Measurements from ENCODE around the gene ST7L.

ST7L gene

GRCh38 chr1:112554411-112554810 is 64.5 kb downstream of the ST7L start:
- no peak for TF ChIP-seq CTCF (IDR thresholded peaks at IDR 0.05; ENCODE audit: low read depth, low read length, missing control alignments)
- H3K4me3 ChIP-seq (replicated peaks; ENCODE audit: low read depth, low read length) = no peak overlapping the region
- no peak for DNase-seq (ENCODE audit: extremely low read depth, low read depth)

- H3K4me3 ChIP-seq (replicated peaks; ENCODE audit: low read depth, low read length) = no peak overlapping the region
- no peak for DNase-seq (ENCODE audit: extremely low read depth, low read depth)
- no peak for TF ChIP-seq CTCF (IDR thresholded peaks at IDR 0.05; ENCODE audit: low read depth, low read length, missing control alignments)
Observed at GRCh38 chr1:112549590-112549989, 69.4 kb downstream of the ST7L start.

GRCh38 chr1:112548547-112548946 is 70.4 kb downstream of the ST7L start:
- TF ChIP-seq CTCF (IDR thresholded peaks at IDR 0.05; ENCODE audit: low read depth, low read length, missing control alignments) = no peak
- no peak overlapping the region for H3K4me3 ChIP-seq (replicated peaks; ENCODE audit: low read depth, low read length)
- no peak for DNase-seq (ENCODE audit: extremely low read depth, low read depth)

- TF ChIP-seq CTCF (IDR thresholded peaks at IDR 0.05; ENCODE audit: low read depth, low read length, missing control alignments) = no peak
- DNase-seq (ENCODE audit: extremely low read depth, low read depth) = no peak
Observed at GRCh38 chr1:112546076-112546475, 72.9 kb downstream of the ST7L start.

GRCh38 chr1:112544751-112545150 is 74.2 kb downstream of the ST7L start:
- H3K4me3 ChIP-seq (replicated peaks; ENCODE audit: low read depth, low read length) = no peak overlapping the region
- TF ChIP-seq CTCF (IDR thresholded peaks at IDR 0.05; ENCODE audit: low read depth, low read length, missing control alignments) = no peak
- no peak for DNase-seq (ENCODE audit: extremely low read depth, low read depth)

More at GRCh38 chr1:112546076-112546475, 72.9 kb downstream of the ST7L start:
- no peak overlapping the region for H3K4me3 ChIP-seq (replicated peaks; ENCODE audit: low read depth, low read length)

- no peak overlapping the region for H3K4me3 ChIP-seq (replicated peaks; ENCODE audit: low read depth, low read length)
- no peak for TF ChIP-seq CTCF (IDR thresholded peaks at IDR 0.05; ENCODE audit: low read depth, low read length, missing control alignments)
- peak; percentile 84 for DNase-seq (ENCODE audit: extremely low read depth, low read depth)
Observed at GRCh38 chr1:112544011-112544688, 74.8 kb downstream of the ST7L start.
